Measurements from ENCODE around the gene ALKBH5.

GRCh38 chr17:18160128-18160856, 23.3 kb upstream of the ALKBH5 start:
- TF ChIP-seq CTCF (IDR thresholded peaks at IDR 0.05): no peak
- TF ChIP-seq FOXJ3 (CRISPR knock-in tag; IDR thresholded peaks at IDR 0.05; ENCODE audit: borderline replicate concordance): no peak
- no peak for TF ChIP-seq SP1 (CRISPR knock-in tag; conservative IDR thresholded peaks at IDR 0.05)
- TF ChIP-seq ZBTB43 (CRISPR knock-in tag; IDR thresholded peaks at IDR 0.05): no peak
- no peak for TF ChIP-seq SMAD4 (CRISPR knock-in tag; IDR thresholded peaks at IDR 0.05)
- no peak for TF ChIP-seq RELA (CRISPR knock-in tag; IDR thresholded peaks at IDR 0.05; ENCODE audit: borderline replicate concordance)
- no peak for TF ChIP-seq ATF6 (CRISPR knock-in tag; IDR thresholded peaks at IDR 0.05)
- TF ChIP-seq FOXP4 (CRISPR knock-in tag; IDR thresholded peaks at IDR 0.05): no peak
- no peak for TF ChIP-seq HMGXB4 (CRISPR knock-in tag; IDR thresholded peaks at IDR 0.05)
- no peak for TF ChIP-seq EMX1 (CRISPR knock-in tag; IDR thresholded peaks at IDR 0.05)

Measured in WTC11 (cell line).